Upper lobe of left lung (tissue), 6 donors: ENCODE results near the gene MRPS33. TPM values are rescaled to one million over a fixed set of nuclear protein-coding genes. Genes with fewer than 3 reads are reported as not detected.
A peak's percentile ranks its signal among the peaks of the same experiment; 100 is the strongest.

ENCODE experiments used
- ATAC-seq, 2 donors: fragments of 200-7000 bp; cut with Tn5 transposase; one replicate each; pipeline ENCODE4 v1.9.1; 2022; ENCODE audit warnings: mild to moderate bottlenecking in 2 of 2, moderate library complexity in 2 of 2; ENCODE audit not compliant: low FRiP score in 2 of 2
- DNase-seq, 2 donors: peaks; one replicate each; pipeline ENCODE4 v3.0.0-alpha.2; 2019 to 2020
- H3K27ac ChIP-seq, 4 donors: fragments of 200-600 bp; sonication (generic); one replicate each; pipeline ENCODE4 v1.5.1; 2016 to 2019
- H3K27me3 ChIP-seq, 4 donors: fragments of 200-600 bp; sonication (generic); one replicate each; pipeline ENCODE4 v1.5.1; 2017 to 2019
- H3K36me3 ChIP-seq, 4 donors: fragments of 200-600 bp; sonication (generic); one replicate each; pipeline ENCODE4 v1.5.1; 2016 to 2019
- H3K4me1 ChIP-seq, 4 donors: fragments of 200-600 bp; sonication (generic); one replicate each; pipeline ENCODE4 v1.5.1; 2018 to 2019
- H3K4me3 ChIP-seq, 4 donors: fragments of 200-600 bp; sonication (generic); one replicate each; pipeline ENCODE4 v1.5.1; 2017 to 2019; ENCODE audit warnings: mild to moderate bottlenecking in 2 of 4, moderate library complexity in 1 of 4
- H3K9me3 ChIP-seq, 4 donors: fragments of 200-600 bp; sonication (generic); one replicate each; pipeline ENCODE4 v1.5.1; 2018 to 2019
- EP300 ChIP-seq, 4 donors: sonication (generic); formaldehyde crosslinking; IDR thresholded peaks; one replicate each; pipeline ENCODE4 v1.5.1; 2017; ENCODE audit warnings: antibody characterized with exemption in 4 of 4, control low read depth in 2 of 4
- POLR2A ChIP-seq, 4 donors: fragments of 450-650 bp; IDR thresholded peaks; one replicate each; pipeline ENCODE4 v1.5.1; 2016 to 2017; ENCODE audit warnings: antibody characterized with exemption in 4 of 4, mild to moderate bottlenecking in 2 of 4
- POLR2AphosphoS5 ChIP-seq, 2 donors: sonication (generic); formaldehyde crosslinking; IDR thresholded peaks; one replicate each; pipeline ENCODE4 v1.5.1; 2017; ENCODE audit warnings: antibody characterized with exemption in 2 of 2
- WGBS, 2 donors: methylation state at CpG; one replicate each; pipeline ENCODE4 v1.1.5; 2017 to 2018; 5-methylcytosine and 5-hydroxymethylcytosine counted together
- total RNA-seq, 6 donors: library from RNA; depleted of rRNA in 4 of 6; stranded (reverse); fragments of >200 nt in 4 of 6; gene quantifications; one replicate each; pipeline versions ENCODE4 v1.1.0 to v1.2.1, GENCODE V29; 2016 to 2021
- TF ChIP-seq, protein P1 (sequence below), 6 experiments: fragments of 450-650 bp in 4 of 6; fragments of 200-600 bp in 2 of 6; sonication (generic) in 2 of 6; IDR thresholded peaks; one replicate each; pipeline ENCODE4 v1.5.1; 2016 to 2019; ENCODE audit warnings: antibody characterized with exemption in 6 of 6
- donor health status: DM: no; HTN: no; CAD: no; lungs with moderate emphysema.
- donor health status: DM: no; HTN: yes; CAD: no; lungs with severe emphysema.

MRPS33 gene
- total RNA-seq: 10 to 100 TPM in 5 of 6 donors, under 1 TPM in 1; under 0.01 to 32.7 (median 18.1) TPM

DNA sequence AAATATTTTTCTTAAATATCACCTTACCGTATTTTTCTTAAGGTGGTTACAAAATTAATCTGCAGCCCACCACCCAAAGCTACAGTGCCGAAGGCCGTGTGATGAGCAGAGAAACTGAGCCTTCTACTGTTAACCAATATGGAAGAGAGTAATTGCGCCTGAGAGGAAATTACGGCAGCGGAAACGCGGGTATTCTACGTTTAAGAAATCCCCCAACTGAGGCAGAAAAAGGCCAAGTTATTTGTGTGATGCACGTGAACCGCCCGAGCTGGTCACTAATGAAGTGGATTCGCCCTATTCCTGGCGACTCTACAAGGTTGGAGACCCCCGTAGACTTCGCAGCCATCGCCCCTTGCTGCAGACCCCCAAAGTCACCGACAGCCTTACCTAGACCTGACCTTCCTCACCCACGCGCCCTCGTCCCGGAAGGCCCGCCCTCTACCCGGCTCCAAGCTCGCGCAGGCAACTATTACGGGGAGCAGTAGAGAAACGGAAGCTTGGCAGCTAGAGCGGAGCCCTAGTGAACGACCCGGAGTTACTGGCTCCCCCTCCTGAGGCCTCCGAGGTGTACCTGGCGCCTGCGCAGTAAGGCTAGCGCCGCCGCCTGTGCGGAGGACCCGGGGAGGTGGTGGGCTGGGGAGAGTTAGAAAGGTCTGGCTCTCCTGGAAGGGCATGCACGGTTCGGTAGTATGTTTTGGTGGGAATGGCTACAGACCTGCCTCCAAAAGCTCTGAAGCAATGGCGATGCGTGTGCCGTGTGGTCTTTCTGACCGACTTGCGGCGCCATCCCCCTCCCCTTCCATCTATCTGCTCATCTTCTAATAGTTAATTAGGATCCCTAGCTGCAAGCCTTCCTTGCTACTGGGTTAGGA lies at the start of gene MRPS33:
TSS of gene MRPS33 (minus strand) at position 429 of the 872 bp plus-strand sequence. CDS start 4,319 bp downstream, outside the sequence.
- TF ChIP-seq, protein P1, sequence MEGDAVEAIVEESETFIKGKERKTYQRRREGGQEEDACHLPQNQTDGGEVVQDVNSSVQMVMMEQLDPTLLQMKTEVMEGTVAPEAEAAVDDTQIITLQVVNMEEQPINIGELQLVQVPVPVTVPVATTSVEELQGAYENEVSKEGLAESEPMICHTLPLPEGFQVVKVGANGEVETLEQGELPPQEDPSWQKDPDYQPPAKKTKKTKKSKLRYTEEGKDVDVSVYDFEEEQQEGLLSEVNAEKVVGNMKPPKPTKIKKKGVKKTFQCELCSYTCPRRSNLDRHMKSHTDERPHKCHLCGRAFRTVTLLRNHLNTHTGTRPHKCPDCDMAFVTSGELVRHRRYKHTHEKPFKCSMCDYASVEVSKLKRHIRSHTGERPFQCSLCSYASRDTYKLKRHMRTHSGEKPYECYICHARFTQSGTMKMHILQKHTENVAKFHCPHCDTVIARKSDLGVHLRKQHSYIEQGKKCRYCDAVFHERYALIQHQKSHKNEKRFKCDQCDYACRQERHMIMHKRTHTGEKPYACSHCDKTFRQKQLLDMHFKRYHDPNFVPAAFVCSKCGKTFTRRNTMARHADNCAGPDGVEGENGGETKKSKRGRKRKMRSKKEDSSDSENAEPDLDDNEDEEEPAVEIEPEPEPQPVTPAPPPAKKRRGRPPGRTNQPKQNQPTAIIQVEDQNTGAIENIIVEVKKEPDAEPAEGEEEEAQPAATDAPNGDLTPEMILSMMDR (IDR thresholded peaks at IDR 0.05): peak in 4 of 6 experiments; percentile 23 to 70 (median 47)
- TF ChIP-seq EP300 (IDR thresholded peaks at IDR 0.05) (no peak), POLR2A (IDR thresholded peaks at IDR 0.05) (peak in 3 of 4 donors; percentile 42 to 81 (median 75)), POLR2AphosphoS5 (IDR thresholded peaks at IDR 0.05) (peak; percentile 71 to 79)
- H3K27ac ChIP-seq: peak within 1 kb of the TSS; percentile 80 to 88 (median 83)
- ATAC-seq: peak; percentile 100

DNA sequence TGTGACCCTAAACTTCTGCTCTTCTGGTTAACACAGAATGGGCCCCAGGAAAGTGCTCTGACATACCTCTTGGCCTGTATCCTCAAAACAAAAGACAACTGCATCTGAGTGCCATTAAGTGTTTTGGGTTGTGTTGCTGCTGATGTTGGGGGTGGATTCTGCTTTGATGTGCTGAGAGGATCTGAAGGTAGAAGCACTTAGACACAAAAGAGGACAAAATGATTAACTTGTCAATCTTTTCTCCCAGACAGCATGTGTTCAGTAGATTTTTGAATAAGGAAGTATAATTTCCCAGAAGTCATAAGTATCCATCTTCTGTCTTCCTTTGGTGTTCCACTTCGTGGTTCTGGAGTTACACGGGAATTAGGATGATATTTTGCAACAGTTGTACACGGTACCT lies 43.0 kb upstream of the MRPS33 start:
- peaks cover 0 to 7% (median 2%) of the 10 kb centered on the region in 4 donors for H3K9me3 ChIP-seq
- H3K4me3 ChIP-seq: no peak overlapping the region
- TF ChIP-seq POLR2A (IDR thresholded peaks at IDR 0.05) (no peak), EP300 (IDR thresholded peaks at IDR 0.05) (no peak), POLR2AphosphoS5 (IDR thresholded peaks at IDR 0.05) (no peak)
- TF ChIP-seq, protein P1 (IDR thresholded peaks at IDR 0.05): no peak
- ATAC-seq (no peak), DNase-seq (no peak)
- H3K4me1 ChIP-seq: no peaks in the 10 kb centered on the region
- H3K27me3 ChIP-seq: no peaks in the 10 kb centered on the region
- H3K27ac ChIP-seq: no peak overlapping the region
- no peaks in the 10 kb centered on the region for H3K36me3 ChIP-seq
- 82 to 86% methylated on average over 3 of the region's 3 CpGs for WGBS, 2 donors

More for the DNA sequence above, at the start of gene MRPS33:
- DNase-seq: peak; percentile 95 to 97
- H3K4me1 ChIP-seq: peaks cover 11 to 15% (median 13%) of the 10 kb centered on the region in 4 donors
- H3K9me3 ChIP-seq: no peaks in the 10 kb centered on the region
- H3K27me3 ChIP-seq: no peaks in the 10 kb centered on the region
- WGBS, 2 donors: 1 to 2% methylated on average over 12 to 40 of the region's 47 CpGs
- peak within 1 kb of the TSS; percentile 18 to 85 (median 58) for H3K4me3 ChIP-seq
- peaks cover 0 to 6% (median 3%) of the 10 kb centered on the region in 4 donors for H3K36me3 ChIP-seq

DNA sequence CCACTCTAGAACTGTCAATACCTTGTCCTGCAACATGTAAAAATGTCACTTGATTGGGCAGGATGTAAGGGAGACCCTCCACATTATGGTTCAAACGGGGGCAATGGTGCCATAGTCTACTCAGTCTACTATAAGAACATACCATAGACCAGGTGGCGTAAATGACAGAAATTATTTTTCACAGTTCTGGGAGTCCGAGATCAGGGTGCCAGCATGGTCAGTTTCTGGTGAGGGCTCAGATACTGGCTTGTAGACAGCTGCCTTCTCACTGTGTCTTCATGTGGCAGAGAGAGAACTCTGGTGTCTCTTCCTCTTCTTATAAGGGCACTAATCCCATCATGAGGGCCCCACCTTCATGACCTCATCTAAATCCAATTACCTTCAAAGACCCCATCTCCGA lies 40.4 kb upstream of the MRPS33 start:
- DNase-seq (no peak), ATAC-seq (no peak)
- H3K36me3 ChIP-seq: no peaks in the 10 kb centered on the region
- H3K27ac ChIP-seq: no peak overlapping the region
- peaks cover 0 to 7% (median 2%) of the 10 kb centered on the region in 4 donors for H3K9me3 ChIP-seq
- no peak overlapping the region for H3K4me3 ChIP-seq
- H3K4me1 ChIP-seq: no peaks in the 10 kb centered on the region
- whole genome bisulfite sequencing, 2 donors: 83 to 86% methylated on average over 4 of the region's 4 CpGs
- no peaks in the 10 kb centered on the region for H3K27me3 ChIP-seq
- TF ChIP-seq POLR2A (IDR thresholded peaks at IDR 0.05) (no peak), POLR2AphosphoS5 (IDR thresholded peaks at IDR 0.05) (no peak), EP300 (IDR thresholded peaks at IDR 0.05) (no peak)
- TF ChIP-seq, protein P1 (IDR thresholded peaks at IDR 0.05): no peak

DNA sequence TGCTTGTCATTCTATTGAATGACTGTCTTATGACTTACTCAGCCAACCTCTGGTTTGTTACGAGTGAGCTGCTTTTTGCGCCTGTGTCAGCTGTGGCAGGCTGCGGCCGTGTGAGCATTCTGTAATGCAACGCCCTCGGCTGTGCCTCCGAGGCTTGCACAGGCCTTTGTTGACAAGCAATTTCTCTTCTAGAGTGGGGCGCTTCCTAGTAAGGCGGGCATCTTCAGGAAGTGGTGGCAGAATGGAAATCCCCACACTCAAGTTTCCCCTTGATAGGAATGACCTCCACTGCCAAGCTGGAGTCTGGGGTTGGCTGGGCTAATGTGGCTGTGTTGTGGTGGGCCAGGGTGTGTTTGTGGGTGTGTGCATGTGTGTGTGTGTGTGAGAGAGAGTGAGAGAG lies 38.9 kb upstream of the MRPS33 start:
- Histone ChIP-seq H3K4me1 (no peaks in the 10 kb centered on the region), H3K36me3 (no peaks in the 10 kb centered on the region), H3K27me3 (no peaks in the 10 kb centered on the region), H3K9me3 (peaks cover 0 to 7% (median 2%) of the 10 kb centered on the region in 4 donors), H3K27ac (no peak overlapping the region), H3K4me3 (no peak overlapping the region)
- no peak for ATAC-seq
- TF ChIP-seq EP300 (IDR thresholded peaks at IDR 0.05) (no peak), POLR2AphosphoS5 (IDR thresholded peaks at IDR 0.05) (no peak), POLR2A (IDR thresholded peaks at IDR 0.05) (no peak)
- TF ChIP-seq, protein P1 (IDR thresholded peaks at IDR 0.05): no peak
- peak in 1 of 2 donors; percentile 11 for DNase-seq
- WGBS, 2 donors: 39 to 46% methylated on average over 7 to 9 of the region's 9 CpGs
